HG02588 (cell line): ENCODE measurements around the gene MCM9.

Source experiments
- ATAC-seq: cut with Tn5 transposase; IDR thresholded peaks from one replicate; pipeline ENCODE4 v1.9.1; 2021; ENCODE audit warnings: mild to moderate bottlenecking, moderate library complexity; ENCODE audit not compliant: unreplicated experiment

MCM9 gene

DNA sequence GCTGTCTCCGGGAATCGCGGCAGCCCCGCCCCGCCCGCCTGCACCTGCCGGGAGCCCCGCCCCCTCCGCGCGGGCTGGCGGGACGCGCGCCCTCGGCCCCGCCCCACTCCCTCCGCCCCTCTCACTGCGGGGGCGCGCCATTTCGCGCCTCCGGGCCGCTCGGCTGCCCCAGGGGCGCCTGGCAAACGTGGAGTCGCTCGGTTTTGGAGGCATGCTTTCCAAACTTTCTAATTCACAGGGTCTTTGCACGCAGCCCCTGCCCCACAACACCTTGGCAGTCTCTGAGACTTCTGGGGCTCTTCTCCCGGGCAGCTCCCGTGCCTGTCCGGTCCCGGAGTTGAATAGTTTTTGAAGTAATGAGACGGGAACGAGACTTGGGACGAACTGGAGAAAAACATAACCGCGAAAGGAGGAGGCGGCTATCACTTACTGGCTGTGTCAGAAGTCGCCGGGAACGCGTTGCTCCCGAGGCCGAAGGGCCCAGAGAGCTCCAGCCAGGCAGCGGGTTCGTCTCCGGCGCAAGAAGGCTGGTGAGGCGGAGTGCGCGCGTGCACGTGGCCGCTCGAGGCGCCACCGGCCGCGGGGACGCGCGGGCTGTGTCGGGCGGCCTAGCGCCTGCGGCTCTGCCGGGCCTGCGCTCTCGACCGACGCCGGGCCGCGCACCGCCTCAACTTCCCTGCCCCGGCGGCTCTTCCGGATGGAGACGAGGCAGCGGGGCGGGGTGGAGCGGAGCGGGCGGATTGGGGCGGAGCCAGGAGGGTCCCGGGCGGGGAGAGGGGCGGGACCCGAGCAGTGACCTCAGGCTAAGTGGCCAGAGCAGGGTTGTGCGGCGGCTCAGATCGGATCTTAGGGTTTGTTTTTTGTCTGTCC, at the start of gene MCM9:
MCM9 (minus strand) TSS at position 699 of the 870 bp plus-strand sequence. CDS start 3,436 bp downstream, outside the sequence.
- peak; percentile 95 for ATAC-seq

GRCh38 chr6:118984342-118984741, 49.4 kb upstream of the MCM9 start:
- ATAC-seq, result no peak

DNA sequence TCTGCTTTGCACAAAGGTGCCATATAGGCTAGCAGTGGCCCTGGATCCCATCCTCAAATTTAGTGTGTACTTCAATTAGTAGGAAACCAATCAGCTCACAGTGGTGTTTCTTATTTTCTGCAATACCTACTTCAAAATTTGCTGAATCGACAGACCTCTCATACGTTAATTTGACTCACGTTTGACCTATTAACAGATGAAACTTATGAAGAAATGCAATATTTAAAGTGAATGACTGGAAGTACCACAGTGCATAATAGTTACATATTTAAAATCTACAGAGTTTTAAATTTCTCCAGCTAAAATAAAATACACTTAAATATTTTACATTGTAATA, 47.6 kb upstream of the MCM9 start:
- ATAC-seq, result no peak

- no peak for ATAC-seq
These were observed 47.1 kb upstream of the MCM9 start for GRCh38 chr6:118981884-118982574.

DNA sequence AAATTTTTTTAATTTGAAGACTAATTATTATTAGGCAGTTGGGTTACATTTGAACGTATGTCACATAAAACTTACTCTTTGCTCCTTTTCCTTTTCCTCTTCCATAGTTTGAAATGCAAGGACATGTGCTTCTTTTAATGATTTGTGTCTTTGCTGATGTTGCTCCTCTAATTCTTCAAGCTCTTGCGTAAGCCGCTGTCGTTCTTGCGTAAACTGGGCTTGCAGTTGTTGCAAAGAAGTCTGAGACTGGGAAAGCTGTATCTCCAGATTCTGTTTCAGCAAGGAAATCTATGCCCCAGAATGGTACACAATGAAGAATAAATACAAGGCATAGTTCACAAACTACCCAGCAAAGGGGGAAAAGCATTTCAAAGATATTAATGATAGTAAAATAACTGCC, 45.1 kb upstream of the MCM9 start:
- no peak for ATAC-seq

GRCh38 chr6:118974790-118975189, 39.8 kb upstream of the MCM9 start:
- no peak for ATAC-seq

GRCh38 chr6:118971682-118972081, 36.7 kb upstream of the MCM9 start:
- ATAC-seq, result no peak

DNA sequence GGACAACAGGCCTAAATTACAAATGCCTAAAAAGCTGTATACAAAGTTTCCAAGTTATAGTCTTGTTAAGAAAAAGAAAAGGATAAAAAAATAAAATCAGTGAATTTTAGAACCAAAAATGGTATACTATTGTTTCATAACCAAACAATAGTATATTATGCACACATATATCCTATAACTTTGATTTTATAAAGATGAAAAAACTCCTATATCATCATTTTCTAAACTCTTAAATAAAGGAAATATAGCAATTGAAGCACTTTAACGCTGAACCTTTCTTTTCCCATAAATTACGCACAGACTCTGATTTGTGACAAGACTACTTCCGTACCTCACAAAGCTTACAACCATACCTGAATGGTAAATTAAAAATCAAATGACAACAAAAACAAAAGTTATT, 35.9 kb upstream of the MCM9 start:
- no peak for ATAC-seq

- no peak for ATAC-seq
These were observed 33.5 kb upstream of the MCM9 start for GRCh38 chr6:118968416-118968815.

- ATAC-seq, result no peak
These were observed 32.3 kb upstream of the MCM9 start for GRCh38 chr6:118967239-118967638.

DNA sequence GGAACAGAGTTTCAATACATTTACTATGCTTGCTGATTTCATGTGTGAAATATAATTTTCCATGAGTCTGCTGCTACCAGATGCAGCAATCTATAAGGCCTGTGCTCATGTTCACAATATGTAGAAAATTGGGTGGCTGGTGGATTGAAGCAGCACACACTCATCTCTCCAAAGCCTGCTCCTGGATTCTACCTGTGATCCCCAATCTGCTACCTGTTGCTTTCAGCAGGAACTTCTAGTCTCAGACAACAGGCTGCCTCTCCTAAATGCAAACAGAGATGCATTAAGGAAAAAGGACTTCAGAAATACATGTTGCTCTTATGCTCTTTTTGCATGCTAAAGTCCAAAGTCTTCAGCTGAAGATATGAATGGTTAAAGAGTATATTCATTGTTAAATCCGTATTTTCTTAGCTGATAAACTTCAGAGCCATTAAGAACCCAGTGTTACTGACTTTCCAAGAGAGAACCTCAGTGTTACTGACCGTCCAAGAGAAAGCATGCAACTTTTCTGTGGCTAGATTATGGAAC, 30.9 kb upstream of the MCM9 start:
- ATAC-seq, result no peak

DNA sequence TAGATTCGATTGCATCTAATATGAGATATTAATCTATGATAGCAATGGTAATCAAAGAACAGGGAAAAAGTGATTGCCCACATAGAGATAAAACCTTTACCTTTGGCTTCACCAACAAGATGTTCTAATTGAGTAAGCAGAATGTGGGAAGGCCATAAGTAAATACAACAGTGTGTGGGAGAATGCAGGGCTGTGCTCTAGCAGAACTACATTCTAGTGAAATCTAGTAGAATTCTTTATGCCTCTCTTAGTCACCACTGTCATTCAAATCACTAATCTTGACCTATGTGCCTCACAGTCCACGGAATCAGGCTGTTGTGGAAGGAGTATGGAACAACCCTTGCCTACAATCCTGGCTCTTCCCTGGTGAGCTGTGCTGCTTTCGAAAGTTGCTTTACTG, 30.4 kb upstream of the MCM9 start:
- ATAC-seq, result no peak

DNA sequence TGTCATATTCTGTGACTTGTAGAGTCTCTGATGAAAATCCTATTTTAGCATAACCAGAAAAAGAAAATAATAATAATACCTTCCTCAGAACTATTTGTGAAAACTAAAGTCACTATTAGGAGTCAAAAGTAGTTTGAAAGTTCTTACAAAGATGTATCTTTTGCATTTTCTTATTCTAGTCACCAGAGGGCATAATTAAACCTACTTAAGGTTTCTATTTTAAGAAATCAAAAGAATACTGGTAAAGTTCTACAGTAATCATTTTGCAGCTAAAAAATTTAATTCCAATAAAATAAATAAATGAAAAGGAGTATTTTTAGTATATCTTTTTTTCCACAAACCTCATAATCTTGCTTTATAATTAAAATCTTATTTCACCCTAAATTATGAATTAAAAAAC, 28.0 kb upstream of the MCM9 start:
- ATAC-seq, result no peak

DNA sequence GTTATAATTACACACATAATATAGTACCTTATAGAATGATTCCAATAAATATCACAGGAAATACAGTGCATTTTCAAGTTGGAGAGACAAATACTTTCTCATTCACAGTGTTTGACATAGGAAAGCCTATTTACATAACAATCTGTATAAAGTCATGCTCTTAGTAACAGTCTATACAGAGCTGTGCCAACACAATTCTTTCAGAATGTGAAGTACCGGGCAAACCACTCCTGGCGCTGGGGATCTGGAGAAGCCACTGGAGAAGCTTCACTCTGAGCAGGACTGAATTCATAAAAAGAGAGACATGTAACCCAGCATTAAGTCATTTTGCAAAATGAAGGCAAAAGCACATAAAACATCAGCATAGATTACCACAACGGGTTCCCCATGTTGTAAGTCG, 24.9 kb upstream of the MCM9 start:
- no peak for ATAC-seq

DNA sequence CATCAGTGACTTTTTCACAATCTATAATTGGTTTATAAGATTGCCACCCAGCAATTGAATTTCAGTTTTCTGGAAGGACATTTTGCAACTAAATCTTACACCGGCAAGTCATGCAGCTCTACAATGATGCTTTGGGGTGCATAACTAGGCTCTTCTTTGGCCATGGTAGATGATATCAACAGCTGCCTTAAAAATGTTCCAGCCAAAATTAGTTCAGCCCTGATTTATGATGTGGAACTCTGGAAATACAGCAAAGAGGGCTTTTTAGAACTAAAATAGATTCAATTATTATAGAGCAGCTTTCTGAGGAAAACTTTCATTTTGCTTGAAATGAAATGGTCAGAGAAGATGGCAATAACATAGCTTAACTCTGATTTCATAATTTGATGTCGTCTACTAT, 18.4 kb upstream of the MCM9 start:
- ATAC-seq, result no peak

- no peak for ATAC-seq
These were observed 17.7 kb upstream of the MCM9 start for GRCh38 chr6:118952683-118953082.

DNA sequence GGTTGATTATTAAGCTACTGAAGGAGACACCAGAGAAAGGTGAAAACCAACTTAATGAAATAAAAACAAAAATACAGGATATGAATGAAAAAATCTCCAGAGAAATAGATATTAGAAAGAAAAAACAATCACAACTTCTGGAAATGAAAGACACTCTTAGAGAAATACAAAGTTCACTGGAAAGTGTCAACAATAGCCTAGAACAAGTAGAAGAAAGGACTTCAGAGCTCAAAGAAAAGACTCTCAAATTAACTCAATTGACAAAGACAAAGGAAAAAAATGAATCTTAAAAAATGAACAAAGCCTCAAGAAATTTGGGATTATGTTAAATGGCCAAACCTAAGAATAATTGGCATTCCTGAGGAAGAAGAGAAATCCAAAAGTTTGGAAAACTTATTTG, 10.3 kb upstream of the MCM9 start:
- ATAC-seq, result no peak

- no peak for ATAC-seq
These were observed 5.8 kb upstream of the MCM9 start for GRCh38 chr6:118940770-118941169.

GRCh38 chr6:118939683-118940082, 4.7 kb upstream of the MCM9 start:
- ATAC-seq, result no peak

GRCh38 chr6:118935978-118936703, 1.2 kb upstream of the MCM9 start:
- no peak for ATAC-seq

- peak; percentile 11 for ATAC-seq
These were observed 341 bp upstream of the MCM9 start for GRCh38 chr6:118935331-118935668.
